Stimulated activated naive CD8-positive, alpha-beta T cell treated with anti-CD3 and anti-CD28 coated beads, Interleukin-15, Interleukin-2, amounts not matched to agents 100 ng/mL and 50 ng/mL, for 24 hours (primary cell): ENCODE data around the gene SLCO4A1.
A peak's percentile ranks its signal among the peaks of the same experiment; 100 is the strongest.

ENCODE experiments used
- H3K27ac Mint-ChIP-seq: one replicate; pipeline ENCODE4 v1.8.0; 2021; ENCODE audit warnings: mild to moderate bottlenecking, mixed read lengths
- H3K27me3 Mint-ChIP-seq: one replicate; pipeline ENCODE4 v1.8.0; 2021; ENCODE audit warnings: mixed read lengths
- H3K36me3 Mint-ChIP-seq: one replicate; pipeline ENCODE4 v1.8.0; 2021; ENCODE audit warnings: low read depth, mixed read lengths
- H3K4me1 Mint-ChIP-seq: one replicate; pipeline ENCODE4 v1.8.0; 2021; ENCODE audit warnings: low read depth, mixed read lengths
- H3K4me3 Mint-ChIP-seq: one replicate; pipeline ENCODE4 v1.8.0; 2021; ENCODE audit warnings: mild to moderate bottlenecking, mixed read lengths
- H3K9me3 Mint-ChIP-seq: one replicate; pipeline ENCODE4 v1.8.0; 2021; ENCODE audit warnings: mixed read lengths

The SLCO4A1 gene, protein sequence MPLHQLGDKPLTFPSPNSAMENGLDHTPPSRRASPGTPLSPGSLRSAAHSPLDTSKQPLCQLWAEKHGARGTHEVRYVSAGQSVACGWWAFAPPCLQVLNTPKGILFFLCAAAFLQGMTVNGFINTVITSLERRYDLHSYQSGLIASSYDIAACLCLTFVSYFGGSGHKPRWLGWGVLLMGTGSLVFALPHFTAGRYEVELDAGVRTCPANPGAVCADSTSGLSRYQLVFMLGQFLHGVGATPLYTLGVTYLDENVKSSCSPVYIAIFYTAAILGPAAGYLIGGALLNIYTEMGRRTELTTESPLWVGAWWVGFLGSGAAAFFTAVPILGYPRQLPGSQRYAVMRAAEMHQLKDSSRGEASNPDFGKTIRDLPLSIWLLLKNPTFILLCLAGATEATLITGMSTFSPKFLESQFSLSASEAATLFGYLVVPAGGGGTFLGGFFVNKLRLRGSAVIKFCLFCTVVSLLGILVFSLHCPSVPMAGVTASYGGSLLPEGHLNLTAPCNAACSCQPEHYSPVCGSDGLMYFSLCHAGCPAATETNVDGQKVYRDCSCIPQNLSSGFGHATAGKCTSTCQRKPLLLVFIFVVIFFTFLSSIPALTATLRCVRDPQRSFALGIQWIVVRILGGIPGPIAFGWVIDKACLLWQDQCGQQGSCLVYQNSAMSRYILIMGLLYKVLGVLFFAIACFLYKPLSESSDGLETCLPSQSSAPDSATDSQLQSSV

DNA sequence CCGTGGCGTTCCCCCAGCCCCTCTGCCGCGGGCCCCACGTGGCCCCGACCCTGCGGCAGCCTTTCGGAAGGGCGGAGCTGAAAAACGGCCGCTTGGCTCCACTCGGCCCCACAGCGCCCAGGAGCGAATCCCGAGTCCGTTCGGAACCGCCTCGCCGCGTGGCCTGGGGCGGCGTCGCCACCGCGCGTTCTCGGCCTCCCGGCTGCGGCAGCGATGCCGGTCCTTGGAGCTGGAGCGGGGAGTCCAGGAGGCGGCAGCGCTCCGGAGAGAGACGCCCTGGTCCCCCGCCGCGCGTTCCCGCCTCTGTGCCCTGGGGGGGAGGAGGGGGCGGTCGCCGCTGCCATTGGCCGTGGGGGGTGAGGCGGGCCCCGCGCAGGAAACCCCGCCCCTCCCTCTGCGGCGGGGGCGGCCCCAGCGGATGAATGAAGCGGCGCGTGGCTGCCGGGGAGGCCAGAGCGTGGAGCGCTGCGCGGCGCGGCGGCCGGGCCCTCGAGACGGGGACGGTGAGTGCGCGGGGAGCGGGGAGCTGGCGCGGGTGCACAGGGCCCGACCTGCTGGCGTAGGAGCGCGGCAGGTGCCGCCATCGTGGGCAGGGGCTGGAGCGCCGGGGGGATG, at the start of gene SLCO4A1:
Gene SLCO4A1, plus strand, starts transcription at position 453 of the 615 bp plus-strand sequence. CDS start 13,952 bp downstream, outside the sequence.
- peaks cover 28% of the 10 kb centered on the region for H3K4me1 Mint-ChIP-seq
- H3K36me3 Mint-ChIP-seq: peaks cover 14% of the 10 kb centered on the region
- H3K27ac Mint-ChIP-seq: peak within 1 kb of the TSS; percentile 94
- peak within 1 kb of the TSS; percentile 82 for H3K4me3 Mint-ChIP-seq
- H3K9me3 Mint-ChIP-seq: no peaks in the 10 kb centered on the region
- peaks cover 8% of the 10 kb centered on the region for H3K27me3 Mint-ChIP-seq

DNA sequence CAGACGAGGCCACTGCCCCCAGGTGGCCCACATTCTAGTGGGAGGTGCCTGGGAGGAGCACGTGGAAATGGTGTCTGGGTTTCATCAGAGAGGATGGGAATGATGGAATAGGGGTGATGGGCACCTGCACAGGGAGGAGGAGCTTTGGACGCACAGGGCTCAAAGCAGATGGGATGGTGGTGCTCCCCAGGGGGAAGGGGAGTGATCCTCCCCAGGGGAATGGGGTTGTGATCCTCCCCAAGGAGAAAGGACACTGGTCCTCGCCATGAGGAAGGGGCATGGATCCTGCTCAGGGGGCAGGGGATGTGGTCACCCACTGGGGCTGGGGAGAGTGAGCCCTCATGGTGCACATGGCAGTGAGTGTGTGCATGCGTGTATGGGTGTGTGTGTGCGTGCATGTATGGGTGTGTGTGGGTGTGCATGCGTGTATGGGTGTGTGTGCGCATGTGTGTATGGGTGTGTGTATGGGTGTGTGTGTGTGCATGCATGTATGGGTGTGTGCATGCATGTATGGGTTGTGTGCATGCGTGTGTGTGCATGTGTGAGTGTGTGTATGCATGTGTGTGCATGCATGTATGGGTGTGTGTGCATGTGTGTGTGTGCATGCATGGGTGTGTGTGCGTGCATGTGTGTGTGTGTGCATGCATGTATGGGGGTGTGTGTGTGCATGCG, 49.7 kb upstream of the SLCO4A1 start:
- Mint-ChIP-seq H3K4me3 (no peak overlapping the region), H3K27me3 (peaks cover 24% of the 10 kb centered on the region), H3K27ac (no peak overlapping the region), H3K4me1 (peaks cover 5% of the 10 kb centered on the region), H3K36me3 (no peaks in the 10 kb centered on the region), H3K9me3 (no peaks in the 10 kb centered on the region)

DNA sequence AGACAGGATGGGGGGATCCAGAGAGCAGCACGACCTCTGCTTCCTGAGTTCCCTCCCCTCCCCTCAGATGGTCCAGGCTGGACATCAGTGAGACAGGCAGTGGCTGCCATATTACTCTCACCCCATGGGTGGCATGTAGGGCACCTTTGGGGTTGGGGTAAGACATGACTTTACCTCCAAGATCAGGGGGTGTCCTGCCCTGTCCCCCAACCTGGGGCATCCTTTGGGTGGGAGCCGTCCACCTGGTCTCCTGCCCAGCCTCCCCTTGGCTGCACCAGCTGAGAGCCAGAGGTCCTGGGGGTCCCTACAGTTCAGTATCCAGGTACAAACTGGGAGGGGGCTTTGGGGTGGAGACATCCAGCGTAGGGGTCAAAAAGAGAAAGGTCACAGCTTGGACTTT, 48.7 kb upstream of the SLCO4A1 start:
- Mint-ChIP-seq H3K27ac (no peak overlapping the region), H3K27me3 (peaks cover 24% of the 10 kb centered on the region), H3K4me3 (no peak overlapping the region), H3K9me3 (no peaks in the 10 kb centered on the region), H3K36me3 (no peaks in the 10 kb centered on the region), H3K4me1 (peaks cover 10% of the 10 kb centered on the region)

DNA sequence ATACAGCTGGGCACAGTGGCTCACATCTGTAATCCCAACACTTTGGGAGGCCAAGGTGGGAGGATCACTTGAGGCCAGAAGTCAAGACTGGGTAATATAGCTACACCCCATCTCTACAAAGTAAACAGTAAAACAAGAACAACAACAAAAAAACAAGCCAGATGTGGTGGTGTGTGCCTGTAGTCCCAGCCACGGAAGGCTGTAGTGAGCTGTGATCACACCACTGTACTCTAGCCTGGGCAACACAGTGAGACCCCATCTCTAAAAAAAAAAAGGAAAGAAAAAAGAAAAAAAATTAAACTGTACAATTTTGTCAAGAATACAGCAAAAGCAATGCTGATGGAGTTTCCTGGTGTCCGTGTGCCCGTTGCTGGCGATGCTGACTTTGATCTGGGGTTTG, 47.2 kb upstream of the SLCO4A1 start:
- H3K4me1 Mint-ChIP-seq: peaks cover 13% of the 10 kb centered on the region
- no peaks in the 10 kb centered on the region for H3K9me3 Mint-ChIP-seq
- H3K36me3 Mint-ChIP-seq: no peaks in the 10 kb centered on the region
- no peak overlapping the region for H3K27ac Mint-ChIP-seq
- no peak overlapping the region for H3K4me3 Mint-ChIP-seq
- H3K27me3 Mint-ChIP-seq: peaks cover 24% of the 10 kb centered on the region

DNA sequence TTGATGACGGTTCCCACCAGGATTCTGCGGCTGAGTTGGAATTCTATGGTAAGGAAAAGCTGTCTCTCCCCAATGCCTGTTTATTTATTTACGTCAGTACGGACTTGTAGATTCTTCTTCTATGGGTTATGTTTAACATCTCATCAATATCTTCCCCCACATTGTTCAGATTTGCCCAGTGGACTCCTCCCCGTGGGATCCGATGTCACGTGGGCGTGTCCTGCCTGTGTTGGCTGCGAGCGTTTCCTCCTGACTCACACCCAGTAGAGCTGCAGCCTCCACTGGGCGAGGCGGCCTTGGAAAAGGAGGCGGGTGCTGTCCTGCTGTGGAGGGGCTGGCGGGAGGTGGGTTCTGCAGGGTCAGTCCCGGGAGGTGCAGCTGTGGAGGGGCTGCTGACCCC, 46.8 kb upstream of the SLCO4A1 start:
- Mint-ChIP-seq H3K36me3 (no peaks in the 10 kb centered on the region), H3K4me3 (no peak overlapping the region), H3K9me3 (no peaks in the 10 kb centered on the region), H3K27ac (no peak overlapping the region), H3K27me3 (peaks cover 26% of the 10 kb centered on the region), H3K4me1 (peaks cover 13% of the 10 kb centered on the region)

DNA sequence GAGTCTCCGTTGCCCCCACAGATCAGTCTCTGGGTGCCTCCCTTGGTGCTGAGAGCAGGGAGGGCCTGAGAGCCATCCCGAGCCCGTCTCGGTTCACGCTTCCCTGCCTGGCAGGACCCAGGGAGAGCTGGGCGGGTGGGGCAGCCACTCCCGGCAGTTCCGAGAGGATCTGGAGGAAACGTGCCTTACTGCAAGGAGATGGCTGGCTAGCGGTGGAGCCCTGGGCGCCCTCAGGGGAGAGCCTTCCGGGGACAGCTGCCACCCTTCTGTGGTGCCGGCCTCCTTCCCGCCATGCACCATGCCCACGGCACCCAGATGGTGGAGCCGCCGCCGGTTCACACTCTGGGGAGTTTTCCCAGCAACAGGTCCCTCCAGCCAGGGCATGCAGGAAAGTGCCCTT, 45.8 kb upstream of the SLCO4A1 start:
- no peak overlapping the region for H3K27ac Mint-ChIP-seq
- peaks cover 13% of the 10 kb centered on the region for H3K4me1 Mint-ChIP-seq
- H3K27me3 Mint-ChIP-seq: peaks cover 36% of the 10 kb centered on the region
- H3K4me3 Mint-ChIP-seq: no peak overlapping the region
- H3K36me3 Mint-ChIP-seq: no peaks in the 10 kb centered on the region
- H3K9me3 Mint-ChIP-seq: no peaks in the 10 kb centered on the region

DNA sequence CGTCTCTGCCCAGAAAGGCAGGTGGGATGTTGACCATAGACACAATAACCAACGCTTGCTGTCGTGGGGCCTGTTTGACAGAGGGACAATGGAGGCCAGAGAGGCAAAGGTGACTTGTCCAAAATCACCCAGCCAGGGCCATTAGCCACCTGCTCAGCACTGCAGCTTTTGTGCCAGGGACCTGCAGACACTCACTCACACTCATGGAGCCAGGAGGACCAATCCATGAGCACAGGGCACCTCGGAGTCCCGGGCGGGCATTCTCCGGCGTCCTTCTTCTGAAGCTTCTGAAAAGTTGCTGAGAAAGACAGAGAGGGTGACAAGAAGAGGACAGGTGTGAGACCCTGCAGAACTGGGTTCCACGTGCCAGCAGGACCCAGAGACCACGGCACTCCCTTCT, 45.4 kb upstream of the SLCO4A1 start:
- no peaks in the 10 kb centered on the region for H3K9me3 Mint-ChIP-seq
- peaks cover 17% of the 10 kb centered on the region for H3K4me1 Mint-ChIP-seq
- H3K27me3 Mint-ChIP-seq: peaks cover 40% of the 10 kb centered on the region
- no peak overlapping the region for H3K4me3 Mint-ChIP-seq
- H3K27ac Mint-ChIP-seq: no peak overlapping the region
- no peaks in the 10 kb centered on the region for H3K36me3 Mint-ChIP-seq

DNA sequence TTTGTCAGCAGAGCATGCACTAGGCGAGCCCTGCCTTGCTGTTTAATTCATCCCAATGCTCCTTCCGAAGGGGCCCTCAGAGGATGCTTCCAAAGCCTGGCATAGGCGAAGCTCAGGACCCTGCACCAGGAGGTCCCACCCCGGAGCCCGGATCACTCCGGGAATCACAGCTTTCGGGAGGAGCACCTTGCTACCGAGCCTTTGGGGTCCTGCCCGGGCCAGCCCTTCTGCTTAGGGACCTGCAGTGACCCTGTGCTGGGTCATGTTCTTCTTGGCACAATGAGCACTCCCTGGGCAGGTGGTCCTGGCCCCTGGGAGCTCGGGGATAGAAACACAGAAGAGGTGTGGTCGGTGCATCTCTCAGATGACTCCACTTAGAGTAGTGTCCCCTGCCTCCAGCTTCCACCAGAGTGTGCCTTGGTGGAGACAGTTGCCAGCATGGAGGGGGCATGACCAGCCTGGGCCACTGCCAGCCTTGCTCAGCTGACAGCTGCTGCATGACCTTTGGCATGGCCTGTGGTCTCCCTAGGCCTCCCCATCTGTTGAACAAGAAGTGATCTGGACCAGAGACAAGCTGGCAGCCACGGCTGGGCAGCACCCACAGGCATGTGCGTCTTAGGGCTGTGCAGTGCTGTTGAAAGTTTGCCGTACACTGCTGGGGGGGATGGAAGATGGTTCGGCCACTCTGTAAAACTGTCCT, 44.7 kb upstream of the SLCO4A1 start:
- peaks cover 23% of the 10 kb centered on the region for H3K4me1 Mint-ChIP-seq
- H3K36me3 Mint-ChIP-seq: no peaks in the 10 kb centered on the region
- H3K27ac Mint-ChIP-seq: no peak overlapping the region
- H3K9me3 Mint-ChIP-seq: no peaks in the 10 kb centered on the region
- no peak overlapping the region for H3K4me3 Mint-ChIP-seq
- H3K27me3 Mint-ChIP-seq: peaks cover 43% of the 10 kb centered on the region

DNA sequence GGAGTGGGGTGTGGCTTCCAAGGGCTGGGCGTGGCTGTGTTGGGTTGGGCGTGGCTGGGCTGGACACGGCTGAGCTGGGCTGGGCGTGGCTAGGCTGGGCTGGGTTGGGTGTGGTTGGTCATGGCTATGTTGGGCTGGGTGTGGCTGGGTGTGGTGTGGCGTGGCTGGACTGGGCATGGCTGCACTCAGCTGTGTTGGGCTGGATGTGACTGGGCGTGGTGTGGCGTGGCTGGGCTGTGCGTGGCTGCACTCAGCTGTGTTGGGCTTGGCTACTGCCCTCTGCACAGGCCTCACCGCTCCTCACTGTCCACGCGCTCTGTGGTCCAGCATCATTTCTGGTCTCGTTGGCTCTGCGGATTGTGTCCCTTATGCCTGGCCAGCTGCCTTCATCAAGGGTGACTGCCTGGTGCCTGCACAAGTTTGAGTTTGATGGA, 43.5 kb upstream of the SLCO4A1 start:
- Mint-ChIP-seq H3K36me3 (no peaks in the 10 kb centered on the region), H3K9me3 (no peaks in the 10 kb centered on the region), H3K4me1 (peaks cover 35% of the 10 kb centered on the region), H3K27me3 (peaks cover 41% of the 10 kb centered on the region), H3K4me3 (no peak overlapping the region), H3K27ac (no peak overlapping the region)

DNA sequence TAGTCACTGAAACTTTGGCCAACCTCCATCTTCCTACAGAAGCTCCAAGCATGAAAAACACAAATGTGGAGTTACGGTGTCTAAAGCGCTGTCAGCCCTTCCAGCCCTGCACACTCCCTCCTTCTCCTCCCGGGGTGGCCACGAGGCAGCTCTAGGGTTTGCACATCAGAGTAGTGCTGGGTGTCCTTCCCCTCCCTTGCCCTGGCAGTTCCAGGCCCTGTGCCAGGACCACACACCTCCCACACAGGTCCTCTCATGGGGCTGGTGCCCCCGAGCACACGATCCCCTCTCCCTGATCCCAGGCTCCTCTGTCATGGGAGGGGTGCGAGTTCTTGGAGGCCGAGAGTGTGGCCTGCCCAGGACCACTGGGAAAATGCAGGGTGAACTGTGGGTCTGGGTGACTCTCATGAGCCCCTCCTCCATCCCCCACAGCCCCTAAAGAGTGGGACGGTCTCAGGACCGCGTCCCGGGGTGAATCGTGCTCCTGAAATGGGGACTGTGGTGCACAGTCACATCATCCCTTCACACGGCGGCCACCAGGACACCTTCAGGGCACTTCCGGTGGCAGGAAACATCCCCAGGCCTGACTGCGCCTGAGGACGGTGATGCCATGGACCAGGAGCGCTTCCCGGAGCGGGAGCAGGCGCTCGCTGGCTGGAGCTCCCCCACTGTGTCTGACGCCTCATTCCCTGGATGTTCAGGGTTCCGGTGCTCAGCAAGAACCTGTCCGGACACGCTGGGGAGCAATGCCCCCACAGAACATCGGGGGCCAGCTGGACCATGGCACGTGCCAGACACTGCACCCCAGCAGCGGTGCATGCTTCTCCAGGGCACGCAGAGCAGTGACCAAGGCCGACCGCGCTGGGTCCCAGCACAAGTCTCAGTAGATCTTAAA, 42.8 kb upstream of the SLCO4A1 start:
- Mint-ChIP-seq H3K4me1 (peaks cover 41% of the 10 kb centered on the region), H3K9me3 (no peaks in the 10 kb centered on the region), H3K27ac (no peak overlapping the region), H3K36me3 (no peaks in the 10 kb centered on the region), H3K4me3 (no peak overlapping the region), H3K27me3 (peaks cover 41% of the 10 kb centered on the region)

DNA sequence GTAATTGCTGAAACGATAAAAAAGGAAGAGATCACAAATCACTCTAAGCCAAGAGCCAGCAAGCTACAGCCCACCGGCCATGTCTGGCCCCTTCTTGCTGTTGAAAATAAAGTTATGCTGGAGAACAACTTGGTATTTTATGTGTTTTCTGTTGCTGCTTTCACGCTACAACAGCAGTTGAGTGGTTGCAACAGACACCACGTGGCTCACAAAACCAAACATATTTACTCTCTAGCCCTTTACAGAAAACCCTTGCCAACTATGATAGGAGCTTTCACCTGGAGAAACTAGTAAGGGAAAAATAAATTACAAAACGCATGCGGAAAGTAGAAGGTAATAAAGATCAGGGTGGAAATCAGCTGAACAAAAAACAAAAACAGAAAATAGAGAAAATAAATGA, 41.1 kb upstream of the SLCO4A1 start:
- peaks cover 29% of the 10 kb centered on the region for H3K27me3 Mint-ChIP-seq
- no peak overlapping the region for H3K4me3 Mint-ChIP-seq
- H3K36me3 Mint-ChIP-seq: no peaks in the 10 kb centered on the region
- H3K27ac Mint-ChIP-seq: no peak overlapping the region
- peaks cover 51% of the 10 kb centered on the region for H3K4me1 Mint-ChIP-seq
- no peaks in the 10 kb centered on the region for H3K9me3 Mint-ChIP-seq

DNA sequence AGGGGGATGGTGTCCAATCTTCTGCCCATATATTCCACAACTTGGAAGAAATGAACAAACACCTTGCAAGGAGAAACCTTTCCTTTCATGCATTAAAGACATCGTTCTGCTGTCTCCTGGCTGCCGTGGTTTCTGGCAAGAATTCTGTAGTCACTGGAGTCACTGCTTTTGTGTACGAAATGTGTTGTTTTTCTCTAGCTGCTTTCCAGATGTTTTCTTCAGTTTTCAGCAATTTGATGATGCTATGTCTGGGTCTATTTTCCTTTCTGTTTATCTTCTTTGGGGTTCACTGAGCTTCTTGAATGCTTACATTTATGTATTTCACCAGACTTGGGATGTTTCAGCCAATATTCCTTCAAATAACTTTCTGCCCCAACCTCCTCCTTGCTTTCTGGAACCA, 40.6 kb upstream of the SLCO4A1 start:
- peaks cover 54% of the 10 kb centered on the region for H3K4me1 Mint-ChIP-seq
- no peak overlapping the region for H3K4me3 Mint-ChIP-seq
- peaks cover 27% of the 10 kb centered on the region for H3K27me3 Mint-ChIP-seq
- H3K27ac Mint-ChIP-seq: peak overlapping the region; percentile 26
- no peaks in the 10 kb centered on the region for H3K9me3 Mint-ChIP-seq
- H3K36me3 Mint-ChIP-seq: no peaks in the 10 kb centered on the region

DNA sequence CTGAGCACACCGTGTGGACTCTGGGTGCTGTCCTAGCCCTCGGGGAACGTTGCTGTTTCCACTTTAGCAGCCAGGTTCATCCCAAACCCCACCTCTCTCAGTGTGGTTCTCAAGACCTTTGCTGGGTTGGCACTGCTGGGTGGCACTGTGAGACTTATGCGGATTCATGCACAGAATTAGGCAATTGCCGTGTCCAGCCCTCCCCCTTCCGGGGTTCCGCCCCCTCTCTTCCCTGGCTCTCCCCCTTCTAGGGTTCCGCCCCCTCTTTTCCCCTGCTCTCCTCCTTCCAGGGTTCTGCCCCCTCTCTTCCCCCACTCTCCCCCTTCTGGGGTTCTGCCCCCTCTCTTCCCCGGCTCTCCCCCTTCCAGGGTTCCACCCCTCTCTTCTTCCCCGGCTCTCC, 39.8 kb upstream of the SLCO4A1 start:
- peak overlapping the region; percentile 88 for H3K27ac Mint-ChIP-seq
- peak overlapping the region; percentile 77 for H3K4me3 Mint-ChIP-seq
- H3K36me3 Mint-ChIP-seq: no peaks in the 10 kb centered on the region
- peaks cover 22% of the 10 kb centered on the region for H3K27me3 Mint-ChIP-seq
- H3K4me1 Mint-ChIP-seq: peaks cover 54% of the 10 kb centered on the region
- H3K9me3 Mint-ChIP-seq: no peaks in the 10 kb centered on the region
